MCF 10A (cell line): ENCODE results near the gene KCTD12. TPM values are rescaled to one million over a fixed set of nuclear protein-coding genes. Genes with fewer than 3 reads are reported as not detected.
A peak's percentile ranks its signal among the peaks of the same experiment; 100 is the strongest.

ENCODE experiments used
- BruUV-seq: library from RNA; stranded (reverse); fragments of 400-500 nt; replicated peaks from 2 replicates; lab custom pipeline; 2021; lab: Mats Ljungman, UMichigan
- CTCF ChIA-PET: fragments of 300-600 bp; sonication (Branson Sonifier 250); formaldehyde crosslinking; extraction: SDS; loops from one replicate; lab custom pipeline; 2021; ENCODE audit warnings: antibody characterized with exemption, inconsistent platforms; lab: Yijun Ruan, JAX
- POLR2A ChIA-PET: fragments of 300-600, 350-650 bp; sonication (Branson Sonifier 250); formaldehyde crosslinking; extraction: SDS; loops from one replicate; lab custom pipeline; 2020; ENCODE audit warnings: antibody characterized with exemption, inconsistent platforms; lab: Yijun Ruan, JAX
- DNase-seq: peaks from one replicate; pipeline ENCODE4 v3.0.0-alpha.2; 2018; ENCODE audit not compliant: unreplicated experiment
- H3K27ac Mint-ChIP-seq: one replicate; pipeline ENCODE4 v1.8.0; 2022; ENCODE audit warnings: mild to moderate bottlenecking, low read depth, mixed read lengths; ENCODE audit not compliant: unreplicated experiment
- H3K27me3 Mint-ChIP-seq: one replicate; pipeline ENCODE4 v1.8.0; 2022; ENCODE audit warnings: mixed read lengths; ENCODE audit not compliant: insufficient read depth, unreplicated experiment
- H3K36me3 Mint-ChIP-seq: one replicate; pipeline ENCODE4 v1.8.0; 2022; ENCODE audit warnings: mild to moderate bottlenecking, moderate library complexity, mixed read lengths; ENCODE audit not compliant: insufficient read depth, unreplicated experiment
- H3K4me1 Mint-ChIP-seq: one replicate; pipeline ENCODE4 v1.8.0; 2022; ENCODE audit warnings: mixed read lengths; ENCODE audit not compliant: insufficient read depth, unreplicated experiment
- H3K4me3 Mint-ChIP-seq: one replicate; pipeline ENCODE4 v1.8.0; 2022; ENCODE audit warnings: mild to moderate bottlenecking, moderate library complexity, mixed read lengths; ENCODE audit not compliant: unreplicated experiment
- H3K9me3 Mint-ChIP-seq: one replicate; pipeline ENCODE4 v1.8.0; 2022; ENCODE audit warnings: mixed read lengths; ENCODE audit not compliant: unreplicated experiment
- CTCF ChIP-seq: fragments of 200-600 bp; IDR thresholded peaks from one replicate; pipeline ENCODE4 v1.8.0; 2022; ENCODE audit warnings: antibody characterized with exemption, mild to moderate bottlenecking; ENCODE audit not compliant: unreplicated experiment
- intact Hi-C: fragments of 100-400 bp; cut with micrococcal nuclease; formaldehyde crosslinking; loops from 2 replicates; pipeline ENCODE4 v1.14.1; 2022
- total RNA-seq: library from RNA; stranded (reverse); gene quantifications from 2 replicates; pipeline ENCODE4 v1.2.3, GENCODE V29; 2022

KCTD12 gene
- total RNA-seq, 1 experiment from 2014 or later: 15.8 TPM

GRCh38 chr13:76860706-76861105 lies 25.5 kb downstream of the KCTD12 start:
- H3K9me3 Mint-ChIP-seq: peaks cover 5% of the 10 kb centered on the region
- no peaks in the 10 kb centered on the region for H3K36me3 Mint-ChIP-seq
- peaks cover 28% of the 10 kb centered on the region for H3K4me1 Mint-ChIP-seq
- ChIA-PET POLR2A (interaction anchor here (1.0 to 1.4 kb wide), 4 partner anchors 11 to 116 kb away, joined by 3 to 6 read pairs (median 4); no protein-coding TSS in a partner anchor), CTCF (interaction anchor here (0.6 to 3.1 kb wide), 5 partner anchors 8 to 1165 kb away, joined by 3 to 14 read pairs (median 3); partner anchors contain the start of gene KCTD12)
- BruUV-seq: no TSS peak
- H3K4me3 Mint-ChIP-seq: no peak overlapping the region
- no peaks in the 10 kb centered on the region for H3K27me3 Mint-ChIP-seq
- no peak overlapping the region for H3K27ac Mint-ChIP-seq
- no peak for TF ChIP-seq CTCF
- intact Hi-C loops: no loop called here
- peak; percentile 43 for DNase-seq

GRCh38 chr13:76854894-76855293 lies 31.3 kb downstream of the KCTD12 start:
- Mint-ChIP-seq H3K36me3 (no peaks in the 10 kb centered on the region), H3K4me1 (peaks cover 36% of the 10 kb centered on the region), H3K9me3 (peaks cover under 1% of the 10 kb centered on the region), H3K27ac (peak overlapping the region; percentile 77), H3K27me3 (no peaks in the 10 kb centered on the region), H3K4me3 (no peak overlapping the region)
- intact Hi-C loops: loop anchor here (2.0 kb wide), 1 partner anchor 30 kb away; no protein-coding TSS in a partner anchor
- ChIA-PET POLR2A (interaction anchor here (0.6 to 7.2 kb wide), 12 partner anchors 9 to 687 kb away, joined by 3 to 71 read pairs (median 4); partner anchors contain the start of gene KCTD12), CTCF (interaction anchor here (0.5 to 4.6 kb wide), 8 partner anchors 26 to 675 kb away, joined by 3 to 50 read pairs (median 4); partner anchors contain the start of gene KCTD12)
- BruUV-seq: no TSS peak
- no peak for TF ChIP-seq CTCF
- peak; percentile 49 for DNase-seq

- H3K36me3 Mint-ChIP-seq: no peaks in the 10 kb centered on the region
Measured at GRCh38 chr13:76853921-76854608, 32.1 kb downstream of the KCTD12 start.

More at GRCh38 chr13:76853921-76854608, 32.1 kb downstream of the KCTD12 start:
- no TSS peak for BruUV-seq
- H3K9me3 Mint-ChIP-seq: no peaks in the 10 kb centered on the region
- peaks cover 36% of the 10 kb centered on the region for H3K4me1 Mint-ChIP-seq
- DNase-seq: peak; percentile 19
- H3K4me3 Mint-ChIP-seq: no peak overlapping the region
- ChIA-PET CTCF (interaction anchor here (0.6 to 4.6 kb wide), 7 partner anchors 12 to 149 kb away, joined by 3 to 50 read pairs (median 4); partner anchors contain the start of gene KCTD12), POLR2A (interaction anchor here (0.9 to 7.2 kb wide), 12 partner anchors 9 to 190 kb away, joined by 3 to 71 read pairs (median 4); partner anchors contain the start of gene KCTD12)
- TF ChIP-seq CTCF: no peak
- peak overlapping the region; percentile 77 for H3K27ac Mint-ChIP-seq
- intact Hi-C loops: loop anchor here (2.0 kb wide), 1 partner anchor 31 kb away; no protein-coding TSS in a partner anchor
- H3K27me3 Mint-ChIP-seq: no peaks in the 10 kb centered on the region
